ENCODE measurements around the gene SLC4A2. TPM values are rescaled to one million over a fixed set of nuclear protein-coding genes. Genes with fewer than 3 reads are reported as not detected.

Gene SLC4A2
- total RNA-seq, 1 donor from 2014 or later, result 182 TPM

GRCh38 chr7:151094675-151095074, 35.3 kb downstream of the SLC4A2 start:
- Histone ChIP-seq H3K27ac (no peak overlapping the region), H3K4me3 (no peak overlapping the region), H3K9me3 (no peaks in the 10 kb centered on the region), H3K36me3 (peaks cover 13% of the 10 kb centered on the region), H3K4me1 (peaks cover 50% of the 10 kb centered on the region), H3K27me3 (ENCODE audit: low read depth) (no peaks in the 10 kb centered on the region)
- intact Hi-C loops (cut with DNase I), result no loop called here
- TF ChIP-seq CTCF (IDR thresholded peaks at IDR 0.05), result no peak
- ATAC-seq (peak in 1 of 2 donors; percentile 26), DNase-seq (no peak)

GRCh38 chr7:151095123-151095797, 35.9 kb downstream of the SLC4A2 start:
- Histone ChIP-seq H3K27ac (no peak overlapping the region), H3K27me3 (ENCODE audit: low read depth) (no peaks in the 10 kb centered on the region), H3K4me3 (no peak overlapping the region), H3K4me1 (peaks cover 50% of the 10 kb centered on the region), H3K36me3 (peaks cover 17% of the 10 kb centered on the region), H3K9me3 (no peaks in the 10 kb centered on the region)
- intact Hi-C loops (cut with DNase I), result no loop called here
- DNase-seq (no peak), ATAC-seq (no peak)
- TF ChIP-seq CTCF (IDR thresholded peaks at IDR 0.05), result no peak

GRCh38 chr7:151095828-151096475, 36.6 kb downstream of the SLC4A2 start:
- Histone ChIP-seq H3K27me3 (ENCODE audit: low read depth) (no peaks in the 10 kb centered on the region), H3K9me3 (no peaks in the 10 kb centered on the region), H3K4me3 (no peak overlapping the region), H3K27ac (no peak overlapping the region), H3K36me3 (peaks cover 17% of the 10 kb centered on the region), H3K4me1 (peaks cover 50% of the 10 kb centered on the region)
- intact Hi-C loops (cut with DNase I), result no loop called here
- ATAC-seq (no peak), DNase-seq (no peak)
- no peak for TF ChIP-seq CTCF (IDR thresholded peaks at IDR 0.05)

GRCh38 chr7:151099486-151100211, 40.3 kb downstream of the SLC4A2 start:
- Histone ChIP-seq H3K36me3 (peaks cover 16% of the 10 kb centered on the region), H3K4me1 (peaks cover 38% of the 10 kb centered on the region), H3K27me3 (ENCODE audit: low read depth) (no peaks in the 10 kb centered on the region), H3K9me3 (no peaks in the 10 kb centered on the region), H3K27ac (peak overlapping the region; percentile 46), H3K4me3 (no peak overlapping the region)
- TF ChIP-seq CTCF (IDR thresholded peaks at IDR 0.05), result no peak
- intact Hi-C loops (cut with DNase I), result no loop called here
- ATAC-seq, result peak; percentile 43 to 59
- peak; percentile 41 for DNase-seq

- Histone ChIP-seq H3K27ac (no peak overlapping the region), H3K27me3 (ENCODE audit: low read depth) (no peaks in the 10 kb centered on the region), H3K36me3 (peaks cover 19% of the 10 kb centered on the region), H3K9me3 (no peaks in the 10 kb centered on the region), H3K4me3 (no peak overlapping the region), H3K4me1 (peaks cover 26% of the 10 kb centered on the region)
- ATAC-seq (no peak), DNase-seq (no peak)
- TF ChIP-seq CTCF (IDR thresholded peaks at IDR 0.05), result no peak
- intact Hi-C loops (cut with DNase I), result no loop called here
Measured at GRCh38 chr7:151100921-151101320, 41.5 kb downstream of the SLC4A2 start.

All from lower lobe of right lung (tissue), 2 donors.